Activated CD4-positive, alpha-beta T cell treated with anti-CD3 and anti-CD28 coated beads, Interleukin-2, Interleukin-4, amounts not matched to agents 100 ng/mL and 50 ng/mL, durations not matched to agents 16 hours and 8 hours (primary cell): ENCODE results near the gene DIS3L2.

ENCODE experiments used
- DNase-seq: peaks from one replicate; pipeline ENCODE4 v3.0.0-alpha.2; 2020; ENCODE audit warnings: low spot score

DIS3L2 gene

DNA sequence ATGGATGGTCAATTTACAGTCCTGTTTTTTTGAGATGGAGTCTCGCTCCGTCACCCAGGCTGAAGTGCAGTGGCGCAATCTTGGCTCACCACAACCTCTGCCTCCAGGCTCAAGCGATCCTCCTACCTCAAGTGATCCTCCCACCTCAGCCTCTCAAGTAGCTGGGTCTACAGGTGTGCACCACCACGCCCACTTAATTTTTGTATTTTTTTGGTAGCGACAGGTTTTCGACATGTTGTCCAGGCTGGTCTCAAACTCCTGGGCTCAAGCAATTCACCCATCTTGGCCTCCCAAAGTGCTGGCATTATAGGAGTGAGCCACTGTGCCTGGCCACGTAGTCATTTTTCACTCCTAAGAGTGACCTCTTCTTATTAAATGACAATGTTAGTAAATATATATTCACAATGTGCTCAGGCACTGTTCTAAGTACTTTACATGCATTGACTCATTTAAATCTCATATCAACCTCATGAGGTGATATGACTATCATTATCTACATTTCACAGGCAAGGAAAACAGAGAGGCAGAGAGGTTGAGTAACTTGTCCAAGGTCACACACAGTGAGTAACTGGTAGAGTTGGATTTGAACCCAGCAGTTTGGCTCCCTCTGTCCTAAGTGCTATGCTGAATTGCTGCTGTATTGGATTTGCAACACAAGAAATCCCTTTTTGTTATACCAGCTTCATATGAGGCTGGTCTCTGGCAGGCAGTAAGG, 5.6 kb upstream of the DIS3L2 start:
- no peak for DNase-seq

DNA sequence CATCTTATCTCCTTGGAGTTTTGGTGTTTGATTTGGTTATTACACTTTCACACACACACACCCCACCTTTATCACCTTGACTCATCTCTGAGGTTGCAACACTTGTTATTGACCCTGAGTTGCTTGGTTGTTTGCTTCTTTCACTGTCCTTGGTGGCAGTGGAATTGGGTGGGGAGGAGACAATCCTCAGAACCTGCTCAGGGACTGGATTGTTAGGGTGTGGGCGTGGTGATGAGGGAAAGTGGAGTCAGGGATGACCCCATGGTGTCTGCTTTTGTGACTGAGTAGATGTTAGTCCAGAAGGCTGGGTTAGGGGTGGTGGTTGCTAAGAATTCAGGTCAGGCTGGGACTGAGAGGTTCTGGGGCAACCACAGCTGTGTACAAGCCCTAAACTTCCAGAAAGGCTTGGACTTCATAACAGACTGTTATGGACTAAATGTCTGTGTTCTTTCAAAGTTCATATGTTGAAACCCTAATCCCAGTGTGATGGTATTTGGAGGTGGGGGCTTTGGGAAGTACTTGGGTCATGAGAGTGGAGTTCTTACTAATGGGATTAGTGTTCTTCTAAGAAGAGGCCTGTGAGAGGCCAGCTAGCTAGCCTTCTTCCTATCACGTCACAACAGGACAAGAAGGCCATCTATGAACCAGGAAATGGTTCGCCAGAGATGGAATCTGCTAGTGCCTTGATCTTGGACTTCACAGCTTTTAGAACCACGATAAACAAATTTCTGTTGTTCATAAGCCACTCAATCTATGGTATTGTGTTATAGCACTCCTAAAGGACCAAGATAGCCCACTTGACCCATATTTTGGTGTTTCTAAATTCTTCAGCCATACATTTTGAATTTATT, 3.4 kb upstream of the DIS3L2 start:
- DNase-seq = no peak

DNA sequence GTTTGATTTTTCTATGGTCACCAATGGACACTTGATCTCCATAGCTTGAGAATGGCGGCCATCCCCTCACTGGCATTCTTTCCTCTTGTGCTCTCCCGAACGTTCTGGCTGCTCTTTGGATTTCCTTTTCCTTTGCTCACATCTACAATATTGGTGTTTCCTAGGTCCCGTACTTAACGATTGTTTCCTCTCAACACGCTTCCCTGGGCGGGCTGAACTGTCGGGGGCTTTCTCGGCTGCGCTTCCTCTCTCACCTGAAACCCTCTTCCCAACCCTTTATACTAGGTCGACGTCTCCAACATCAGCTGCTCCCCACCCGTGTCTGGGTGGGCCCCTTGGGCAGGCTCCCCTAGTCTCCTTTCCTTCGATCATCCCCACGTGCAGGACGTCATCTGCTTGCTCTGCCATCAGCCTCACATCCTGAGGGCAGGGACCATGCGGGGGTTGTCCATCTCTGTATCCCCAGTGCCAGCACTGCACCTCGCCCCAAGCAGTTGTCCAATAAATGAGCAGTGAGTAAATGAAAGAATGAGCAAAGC, 634 bp upstream of the DIS3L2 start:
- DNase-seq = no peak

DNA sequence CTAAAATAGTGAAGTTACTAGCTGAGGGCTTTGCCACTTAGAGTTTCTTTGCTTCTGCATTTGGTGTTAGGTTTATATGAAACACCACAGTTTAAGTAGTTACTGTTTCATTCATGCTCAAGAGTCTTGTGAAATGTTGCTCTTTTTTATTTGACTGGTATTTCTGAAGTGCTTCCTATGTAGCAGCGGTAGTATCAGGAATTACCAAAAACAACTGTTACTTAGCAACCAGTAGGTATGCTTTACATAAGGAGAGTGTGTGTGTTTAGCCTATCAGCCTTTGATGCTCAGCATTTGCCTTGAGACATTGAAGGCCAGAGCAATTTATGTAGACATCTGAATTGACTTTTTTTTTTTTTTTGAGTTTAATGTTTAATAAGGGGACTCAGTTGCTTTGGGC, 3.6 kb downstream of the DIS3L2 start:
- DNase-seq = no peak

DNA sequence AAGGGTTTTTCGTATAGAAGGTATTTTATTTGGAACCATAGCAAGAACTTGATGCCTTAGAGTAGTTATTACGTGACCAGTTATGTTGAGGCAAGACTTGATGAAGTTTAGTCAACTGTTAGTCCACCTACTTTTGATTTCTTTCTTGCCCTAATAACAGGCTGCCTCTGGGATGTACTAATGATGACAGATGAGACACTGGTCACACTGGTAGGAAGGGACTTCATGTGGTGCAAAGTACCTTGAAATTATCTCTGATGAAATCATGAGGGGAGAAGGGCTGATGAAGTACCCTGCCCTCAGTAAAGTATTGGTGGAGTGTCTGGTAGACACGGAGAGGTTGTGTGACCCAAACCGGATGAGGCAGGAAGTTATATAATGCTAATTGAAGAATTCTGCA, 5.4 kb downstream of the DIS3L2 start:
- DNase-seq = no peak

DNA sequence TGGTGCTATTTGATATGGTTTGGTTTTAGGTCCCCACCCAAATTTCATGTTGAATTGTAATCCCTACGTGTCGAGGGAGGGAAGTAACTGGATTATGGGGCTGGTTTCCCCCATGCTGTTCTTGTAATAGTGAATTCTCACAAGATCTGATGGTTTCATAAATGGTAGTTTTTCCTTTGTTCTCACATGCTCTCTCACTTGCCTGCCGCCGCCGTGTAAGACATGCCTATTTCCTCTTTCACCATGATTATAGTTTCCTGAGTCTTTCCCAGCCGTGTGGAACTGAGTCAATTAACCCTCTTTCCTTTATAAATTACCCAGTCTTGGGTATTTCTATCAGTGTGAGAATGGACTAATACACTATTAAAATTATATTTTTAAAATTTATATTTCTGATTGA, 7.3 kb downstream of the DIS3L2 start:
- no peak for DNase-seq

DNA sequence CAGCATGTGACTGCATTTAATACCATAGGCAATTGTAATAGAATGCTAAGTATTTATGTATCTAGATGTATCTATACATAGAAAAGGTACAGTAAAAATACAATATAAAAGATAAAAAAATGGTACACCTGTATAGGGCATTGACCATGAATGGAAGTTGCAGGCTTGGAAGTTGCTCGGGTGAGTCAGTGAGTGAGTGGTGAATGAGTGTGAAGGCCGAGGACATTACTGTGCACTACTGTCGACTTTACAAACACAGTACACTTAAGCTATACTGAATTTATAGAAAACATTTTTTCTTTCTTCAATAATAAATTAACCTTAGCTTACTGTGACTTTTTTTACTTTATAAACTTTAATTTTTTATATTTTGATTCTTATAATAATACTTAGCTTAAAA, 8.9 kb downstream of the DIS3L2 start:
- DNase-seq = no peak

DNA sequence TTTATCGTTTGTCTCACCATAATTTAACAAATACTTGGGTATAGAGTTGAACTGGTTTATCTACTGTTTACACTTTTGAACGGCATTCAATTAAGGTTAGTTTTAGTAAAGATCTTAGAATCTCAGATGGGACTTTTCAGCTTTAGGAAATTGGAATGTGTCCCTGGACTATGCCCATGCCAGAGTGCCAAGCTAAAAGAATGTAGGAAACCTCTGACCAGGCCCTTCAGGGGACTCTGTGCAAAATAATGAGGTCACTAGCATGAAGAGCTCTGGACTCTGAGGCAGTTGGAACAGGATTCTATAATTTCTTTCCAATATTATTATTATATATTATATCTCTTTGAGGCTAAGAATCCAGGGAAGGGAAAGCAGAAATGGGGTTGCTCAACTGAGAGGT, 13.5 kb downstream of the DIS3L2 start:
- DNase-seq = no peak

DNA sequence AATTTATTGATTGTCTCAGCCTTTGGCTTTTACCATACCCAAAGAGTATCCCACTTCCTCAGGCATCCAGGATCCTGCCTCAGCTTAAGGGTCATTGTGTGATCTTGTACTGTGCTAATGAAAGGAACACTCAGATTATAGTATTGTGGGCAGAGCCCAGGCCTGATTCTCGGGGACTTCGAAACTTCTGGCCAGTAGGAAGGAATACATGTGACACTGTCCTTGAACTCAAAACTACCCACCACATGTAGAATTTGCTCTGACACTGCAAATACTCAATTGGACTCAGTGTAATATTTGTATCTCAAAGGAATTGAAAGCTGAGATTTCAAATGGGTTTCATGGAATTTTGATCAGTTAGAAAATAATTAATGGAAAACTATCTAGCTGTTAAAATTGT, 15.9 kb downstream of the DIS3L2 start:
- no peak for DNase-seq

DNA sequence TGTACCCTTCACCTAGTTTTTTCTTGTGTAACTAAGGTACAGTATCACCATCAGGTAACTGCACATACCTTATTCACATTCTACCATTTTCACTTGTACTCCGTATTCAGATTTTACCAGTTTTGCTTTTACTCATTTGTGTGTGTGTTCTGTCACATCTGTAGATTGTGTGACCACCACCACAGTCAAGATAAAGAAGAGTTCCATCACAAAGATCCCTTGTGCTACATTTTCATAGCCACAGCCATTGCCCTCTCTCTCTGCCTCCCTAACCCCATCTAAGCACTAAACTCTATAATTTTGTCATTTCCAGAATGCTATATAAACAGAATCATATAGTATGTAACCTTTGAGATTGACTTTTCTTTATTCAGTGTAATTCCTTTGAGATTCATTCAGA, 23.5 kb downstream of the DIS3L2 start:
- no peak for DNase-seq

DNA sequence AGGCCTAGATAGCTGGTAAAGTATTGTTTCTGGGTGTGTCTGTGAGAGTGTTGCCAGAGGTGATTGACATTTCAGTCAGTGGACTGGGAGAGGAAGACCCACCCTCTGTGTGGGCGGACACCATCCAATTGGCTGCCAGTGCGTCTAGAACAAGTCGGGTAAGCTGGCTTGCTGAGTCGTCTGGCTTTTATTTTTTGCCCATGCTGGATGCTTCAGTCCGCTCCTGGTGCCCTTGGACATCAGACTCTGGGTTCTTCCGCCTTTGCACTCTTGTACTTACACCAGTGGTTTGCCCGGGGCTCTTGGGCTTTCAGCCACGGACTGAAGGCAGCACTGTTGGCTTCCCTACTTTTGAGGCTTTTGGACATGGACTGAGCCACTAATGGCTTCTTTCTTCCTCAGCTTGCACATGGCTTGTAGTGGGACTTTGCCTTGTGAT, 24.3 kb downstream of the DIS3L2 start:
- DNase-seq = no peak

DNA sequence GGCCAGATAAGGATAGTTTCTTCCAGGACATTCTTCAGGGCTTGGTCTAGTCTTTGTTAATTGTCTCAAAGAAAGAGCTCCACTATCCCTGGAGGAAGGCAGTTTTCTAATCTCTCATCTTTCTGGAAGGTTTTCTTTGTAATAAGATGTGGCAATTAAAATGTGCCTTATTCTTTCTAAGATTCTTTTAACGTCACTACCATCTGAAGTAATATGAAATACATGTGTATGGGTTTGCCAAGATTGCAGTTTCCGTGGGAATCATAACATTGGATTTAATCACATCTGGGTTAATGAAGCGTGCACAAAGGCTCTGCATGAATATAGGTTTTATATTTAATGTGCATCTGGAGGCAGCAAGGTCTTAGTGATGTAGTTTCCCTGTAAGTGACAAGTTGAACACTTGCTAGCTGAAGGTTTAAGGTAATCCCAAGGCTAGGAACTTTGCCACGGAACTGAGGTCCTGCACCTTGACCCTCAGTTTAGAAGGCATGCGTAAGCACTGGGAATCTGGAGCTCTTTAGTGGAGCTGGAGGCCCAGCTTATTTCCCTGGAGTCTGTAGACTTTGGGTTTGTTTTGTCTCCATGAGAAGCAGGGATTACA, 25.7 kb downstream of the DIS3L2 start:
- DNase-seq = no peak

DNA sequence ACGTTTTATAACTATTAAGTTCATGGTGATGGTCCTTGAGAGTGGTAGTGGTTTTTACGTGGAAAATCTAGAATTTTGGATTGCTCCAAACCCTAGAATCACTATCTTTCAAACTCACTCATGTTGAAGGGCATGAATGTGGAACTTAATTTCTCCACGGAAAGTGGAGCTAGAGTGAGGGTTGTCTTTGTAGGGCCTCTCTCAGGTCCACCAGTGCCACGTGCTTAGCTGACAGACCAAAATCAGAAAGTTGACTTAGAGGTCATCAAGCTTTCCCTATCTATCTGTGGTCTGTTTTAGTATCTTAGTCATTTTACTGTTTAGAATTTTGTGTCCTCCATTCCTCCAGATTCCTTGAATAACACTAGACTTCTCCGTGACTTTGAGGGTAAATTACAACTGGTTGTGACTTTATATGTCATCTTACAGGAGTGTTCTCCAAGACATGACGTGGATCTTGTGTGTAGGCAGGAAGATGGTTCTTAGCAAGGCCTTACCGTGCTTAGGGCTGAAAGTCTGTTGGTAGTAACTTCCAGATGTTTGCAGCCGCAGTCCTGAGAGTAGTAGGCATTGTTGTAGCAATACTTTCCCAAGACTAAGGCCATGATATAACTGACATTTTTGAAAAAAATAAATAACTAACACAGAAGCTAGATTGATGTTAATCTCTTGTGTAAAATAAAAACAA, 26.8 kb downstream of the DIS3L2 start:
- DNase-seq = no peak

DNA sequence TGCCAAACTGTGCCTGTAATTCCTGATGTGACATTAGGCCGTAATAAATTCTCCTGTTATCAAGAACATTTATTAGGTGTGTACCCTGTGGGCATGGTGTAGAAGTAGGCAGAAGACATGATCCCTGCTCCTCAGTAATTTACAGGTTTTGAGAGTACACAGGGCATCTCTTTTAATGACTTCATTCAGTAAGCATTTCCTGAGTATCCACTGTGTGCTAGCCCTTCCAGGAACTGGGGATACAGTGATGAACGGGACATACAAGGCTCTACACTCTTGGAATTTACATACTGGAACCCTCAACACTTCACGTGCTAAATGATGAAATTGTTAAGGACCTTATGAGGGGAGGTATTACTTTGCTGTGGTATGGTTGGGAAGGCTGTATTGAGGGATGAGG, 30.2 kb downstream of the DIS3L2 start:
- no peak for DNase-seq

DNA sequence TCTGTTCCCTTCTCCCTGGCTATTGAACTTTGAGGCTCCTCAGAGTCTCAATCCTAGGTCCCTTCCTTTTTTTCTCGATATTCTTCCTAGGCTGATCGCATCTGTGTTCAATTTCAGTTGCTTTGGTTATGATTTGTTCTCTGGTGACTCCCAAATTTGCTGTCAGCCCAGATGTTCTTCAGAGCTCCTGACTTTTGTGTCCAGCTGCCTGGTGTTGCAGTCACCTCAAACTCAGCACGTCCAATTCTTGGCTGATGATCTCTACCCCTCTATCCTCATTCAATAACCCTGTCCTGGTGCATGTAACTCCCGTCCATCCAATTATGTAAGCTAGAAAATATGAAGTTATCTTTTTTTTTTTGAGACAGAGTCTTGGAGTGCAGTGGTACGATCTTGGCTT, 31.4 kb downstream of the DIS3L2 start:
- no peak for DNase-seq

DNA sequence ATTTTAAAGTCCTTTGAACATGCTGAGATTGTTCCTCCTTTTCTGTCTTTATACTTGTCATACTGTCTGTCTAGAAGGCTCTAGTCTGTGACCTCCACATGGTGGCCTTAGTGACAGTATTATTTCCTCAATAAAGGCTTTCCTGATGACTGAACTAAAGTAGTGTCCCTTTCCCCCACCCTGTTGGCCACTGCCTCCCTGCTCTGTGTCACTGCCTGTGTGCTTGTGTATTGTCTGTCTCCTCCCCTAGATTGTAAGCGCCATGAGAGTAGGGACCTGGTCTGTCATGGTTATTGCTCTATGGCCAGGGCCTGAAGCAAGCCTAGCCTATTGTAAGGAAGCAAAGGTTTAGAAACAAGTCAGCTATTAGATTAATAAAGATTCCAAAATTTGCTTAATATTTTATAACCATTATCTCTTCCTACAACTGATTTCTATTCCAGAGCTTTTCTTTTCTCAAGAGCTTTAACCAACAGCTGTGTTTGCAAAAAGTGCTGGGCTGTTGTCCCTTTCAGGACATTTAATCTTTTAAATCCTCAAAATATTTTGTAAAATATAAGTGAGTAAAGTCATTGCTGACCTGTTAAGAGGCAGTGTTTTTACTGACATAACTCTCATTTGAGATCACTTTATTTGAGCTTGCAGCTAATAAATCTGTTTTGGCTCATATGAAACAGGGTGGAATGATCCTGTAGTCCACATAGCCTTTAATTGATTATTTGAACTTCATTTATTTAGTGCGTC, 35.5 kb downstream of the DIS3L2 start:
- no peak for DNase-seq

DNA sequence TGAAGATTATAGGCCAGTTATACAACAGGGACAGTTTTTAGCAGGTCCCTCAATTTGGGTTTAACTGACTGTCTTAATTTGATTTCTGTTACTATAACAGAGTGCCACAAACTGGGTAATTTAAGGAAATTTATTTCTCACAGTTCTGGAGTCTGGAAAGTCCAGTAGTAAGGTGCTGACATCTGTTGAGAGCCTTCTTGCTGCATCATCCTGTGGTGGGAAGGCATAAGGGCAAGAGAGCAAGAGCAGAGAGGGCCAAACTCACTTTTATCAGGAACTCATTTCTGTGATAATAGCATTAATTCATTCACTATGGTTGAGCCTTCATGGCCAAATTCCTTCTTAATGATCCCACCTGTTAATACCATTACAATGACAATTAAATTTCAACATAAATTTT, 36.5 kb downstream of the DIS3L2 start:
- DNase-seq = no peak

DNA sequence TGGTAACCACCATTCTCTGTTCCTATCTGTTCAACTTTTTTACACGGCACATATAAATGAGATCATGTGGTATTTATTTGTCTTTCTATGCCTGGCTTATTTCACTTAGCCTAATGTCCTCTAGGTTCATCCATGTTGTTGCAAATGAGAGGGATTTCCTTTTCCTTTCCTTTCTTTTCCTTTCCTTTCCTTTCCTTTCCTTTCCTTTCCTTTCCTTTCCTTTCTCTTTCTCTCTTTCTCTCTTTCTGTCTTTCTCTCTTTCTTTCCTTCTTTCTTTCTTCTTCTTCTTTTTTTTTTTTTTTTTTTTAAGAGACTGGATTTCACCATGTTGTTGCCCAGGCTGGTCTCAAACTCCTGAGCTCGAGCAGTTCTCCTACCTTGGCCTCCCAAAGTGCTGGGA, 38.9 kb downstream of the DIS3L2 start:
- DNase-seq = no peak

DNA sequence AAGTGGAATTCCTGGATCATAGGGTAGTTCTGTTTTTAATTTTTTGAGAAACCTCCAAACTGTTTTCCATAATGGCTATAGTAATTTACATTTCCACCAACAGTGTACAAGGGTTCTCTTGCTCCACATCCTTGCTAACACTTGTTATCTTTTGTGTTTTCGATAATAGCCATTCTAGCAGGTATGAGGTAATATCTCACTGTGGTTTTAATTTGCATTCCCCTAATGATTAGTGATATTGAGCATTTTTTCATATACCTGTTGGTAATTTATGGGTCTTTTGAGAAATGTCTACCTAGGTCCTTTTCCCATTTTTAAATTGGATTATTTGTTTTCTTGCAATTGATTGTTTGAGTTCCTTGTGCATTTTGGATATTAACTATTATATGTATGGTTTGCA, 39.6 kb downstream of the DIS3L2 start:
- DNase-seq = no peak

DNA sequence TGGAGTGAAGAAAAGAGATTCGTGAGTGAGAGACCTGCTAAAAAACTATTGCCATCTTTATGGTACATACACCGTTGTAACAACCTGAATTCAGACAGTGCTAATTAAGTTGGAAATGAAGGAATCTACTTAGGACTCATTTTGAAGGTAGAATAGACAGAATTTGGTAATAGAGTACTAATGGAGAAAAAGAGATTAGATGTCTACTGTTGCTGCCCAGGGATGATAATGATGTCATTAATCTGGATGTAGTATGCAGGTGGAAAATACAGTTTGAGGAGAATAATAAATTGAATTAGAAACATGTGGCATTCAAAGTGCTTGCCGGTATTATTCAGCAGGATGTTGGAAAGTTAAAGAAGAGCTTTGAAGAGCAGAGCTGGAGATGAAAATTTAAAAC, 44.7 kb downstream of the DIS3L2 start:
- DNase-seq = no peak

DNA sequence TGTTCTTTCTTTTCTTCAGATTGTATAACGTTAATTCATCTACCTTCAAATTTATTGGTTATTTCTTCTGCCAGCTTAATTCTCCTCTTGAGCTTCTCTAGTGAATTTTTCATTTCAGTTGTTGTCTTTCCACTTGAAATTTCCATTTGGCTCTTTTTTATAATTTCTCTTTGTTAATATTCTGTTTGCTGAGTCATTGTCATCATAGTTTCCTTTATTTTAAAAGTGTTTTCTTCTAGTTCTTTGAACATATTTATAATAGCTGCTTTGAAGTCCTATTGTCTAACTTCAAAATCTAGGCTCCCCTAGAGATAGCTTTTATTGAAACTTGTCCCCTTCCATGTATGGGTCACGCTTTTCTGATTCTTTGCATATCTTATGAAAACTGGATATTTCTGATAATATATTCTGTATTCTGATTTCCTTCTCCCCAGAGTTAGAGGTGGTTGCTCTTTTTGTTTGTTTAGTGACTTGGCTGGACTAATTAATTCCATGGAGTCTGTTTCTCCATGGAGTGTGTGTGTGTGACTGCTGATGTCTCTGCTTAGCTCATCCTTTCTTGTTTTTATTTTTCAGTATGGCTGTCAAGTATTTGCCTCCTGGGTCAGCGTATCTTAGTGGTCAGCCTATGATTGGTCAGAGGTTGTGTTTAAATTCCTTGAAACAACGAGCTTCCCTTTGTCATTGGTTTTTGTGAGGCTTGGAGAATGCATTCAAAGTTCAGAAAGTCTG, 47.6 kb downstream of the DIS3L2 start:
- DNase-seq = no peak
